ENCODE data around the gene PCSK2.

Gene PCSK2

DNA sequence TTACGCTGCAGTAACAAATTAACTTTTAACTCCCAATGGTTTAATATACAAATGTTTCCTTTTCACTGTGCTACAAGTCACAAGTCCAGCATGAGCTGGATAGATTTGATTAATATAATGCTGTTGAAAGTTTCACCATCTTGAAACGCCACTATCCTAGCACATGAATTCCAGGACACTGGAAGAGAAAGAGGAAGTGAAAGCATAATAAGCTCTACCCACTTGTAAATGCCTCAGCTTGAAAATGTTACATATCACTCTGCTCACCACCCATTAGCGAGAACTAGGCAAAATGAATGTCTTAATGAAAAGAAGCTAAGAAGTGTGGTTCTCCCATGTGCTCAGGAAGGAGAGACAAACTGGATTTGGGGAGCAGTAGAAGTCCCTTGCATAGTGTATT is 46.9 kb downstream of the PCSK2 start:
- no peak for DNase-seq

DNA sequence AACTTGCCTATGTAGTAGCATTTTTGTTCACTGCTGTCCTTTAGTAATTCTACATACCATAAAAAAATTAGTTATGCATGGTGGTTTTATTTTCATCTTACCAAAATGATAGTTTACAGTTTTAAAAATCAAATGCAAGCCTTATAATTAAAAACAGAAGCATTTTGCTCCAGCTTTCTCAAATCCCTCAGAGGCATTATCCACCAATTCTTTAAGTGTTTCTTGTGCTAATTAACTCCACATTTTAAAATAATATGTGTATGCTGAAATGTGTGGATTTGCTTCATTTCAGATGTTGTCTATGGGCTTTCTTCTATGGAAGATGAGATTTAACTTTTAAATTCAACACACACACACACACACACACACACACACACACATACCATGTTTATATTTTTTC is 49.3 kb downstream of the PCSK2 start:
- DNase-seq = no peak

DNA sequence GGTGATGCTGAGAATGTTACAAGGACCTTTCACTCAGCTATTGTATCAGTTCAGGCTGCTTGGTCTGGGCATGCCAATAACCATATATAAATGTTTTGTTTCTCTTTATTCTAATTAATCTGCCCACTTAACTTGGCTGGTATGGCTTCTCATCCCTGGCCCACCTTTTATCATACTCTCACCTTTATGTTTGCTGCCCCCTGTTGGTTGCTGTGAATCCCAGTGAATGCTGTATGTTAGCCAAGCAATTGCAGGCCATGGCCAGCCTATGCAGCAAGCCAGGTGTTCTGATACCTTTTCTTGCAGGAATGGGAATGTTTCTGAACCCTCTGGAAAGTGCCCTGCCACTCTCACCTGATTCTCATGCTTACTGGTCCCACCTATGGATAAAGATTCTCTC is 54.6 kb downstream of the PCSK2 start:
- no peak for DNase-seq

DNA sequence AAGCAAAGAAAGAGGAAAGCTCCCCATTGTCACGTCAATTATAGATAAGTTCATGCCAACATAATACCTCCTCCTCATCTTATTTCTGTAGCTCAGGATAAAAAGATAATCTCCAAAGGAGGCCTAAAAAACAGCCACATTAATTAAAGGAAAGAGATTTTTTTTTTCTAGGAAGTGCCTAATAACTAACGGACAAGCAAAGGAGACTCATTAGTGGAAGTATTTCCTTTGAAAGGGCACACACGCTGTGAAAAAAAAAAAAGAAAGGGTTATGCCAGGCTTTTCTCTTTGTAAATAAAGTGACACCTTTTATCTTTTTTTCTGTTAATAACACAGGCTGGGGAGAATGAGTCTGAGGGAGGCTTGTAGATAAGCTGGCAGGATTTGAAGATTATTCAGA is 55.7 kb downstream of the PCSK2 start:
- DNase-seq = no peak

DNA sequence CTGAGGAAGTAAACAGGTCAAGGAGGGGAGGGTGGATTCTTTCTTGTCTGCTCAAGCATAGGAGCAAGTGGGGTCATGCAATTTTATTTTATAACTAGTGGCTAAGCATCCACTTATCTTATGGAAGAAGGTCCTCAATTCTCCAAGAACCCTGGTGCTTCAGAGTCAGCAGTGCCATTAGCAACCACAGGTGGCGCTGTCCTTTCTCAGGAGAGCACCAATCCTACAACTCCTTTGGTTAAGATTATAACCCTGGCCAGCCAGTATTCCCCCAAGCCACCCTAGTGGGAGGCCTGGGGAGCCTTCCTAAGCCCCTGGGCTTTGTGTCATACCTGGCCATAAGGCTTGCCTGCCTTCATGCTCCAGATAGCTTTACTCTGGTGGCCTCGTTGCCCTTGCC is 60.7 kb downstream of the PCSK2 start:
- DNase-seq = no peak

DNA sequence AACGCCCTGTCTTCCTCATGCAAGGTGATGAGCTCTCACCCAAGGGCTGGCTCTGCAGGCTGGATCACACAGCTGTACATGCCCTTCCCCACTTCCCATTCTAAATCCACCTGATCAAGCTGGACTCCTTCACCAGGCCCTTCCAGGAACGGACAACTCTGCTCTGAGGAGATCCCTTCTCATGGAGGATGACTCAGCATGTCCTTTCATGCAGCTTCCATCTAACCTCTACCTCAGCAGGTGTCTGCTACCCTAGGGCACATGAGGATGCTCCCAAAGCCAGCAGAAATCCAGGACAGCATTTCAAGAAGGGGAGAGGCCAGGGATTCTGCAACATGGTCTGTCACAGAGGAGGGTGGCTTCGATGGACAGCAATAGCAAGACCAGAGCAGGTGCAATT is 61.2 kb downstream of the PCSK2 start:
- no peak for DNase-seq

DNA sequence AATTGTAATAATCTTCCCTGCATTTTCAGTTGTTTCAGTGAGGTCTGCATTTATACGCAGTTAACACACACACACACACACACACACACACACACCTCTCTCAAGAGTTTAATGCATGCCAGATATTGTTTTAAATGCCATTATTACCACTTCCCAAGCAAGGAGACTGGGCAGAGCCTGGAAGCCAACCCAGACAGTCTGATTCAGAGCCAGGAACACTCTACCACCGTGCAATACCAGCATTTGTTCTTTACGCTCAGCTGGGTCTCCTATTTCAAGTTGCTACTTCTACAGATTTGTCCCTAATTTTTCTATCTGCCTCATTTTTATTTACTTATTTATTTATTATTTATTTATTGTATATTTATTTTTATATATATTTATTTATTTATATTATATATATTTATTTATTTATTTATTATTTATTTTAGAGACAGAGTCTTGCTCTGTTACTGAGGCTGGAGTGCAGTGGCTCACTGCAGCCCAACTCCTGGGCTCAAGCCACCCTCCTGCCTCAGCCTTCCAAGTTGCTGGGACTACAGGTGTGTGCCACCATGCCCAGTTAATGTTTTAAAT is 68.4 kb downstream of the PCSK2 start:
- DNase-seq = no peak

DNA sequence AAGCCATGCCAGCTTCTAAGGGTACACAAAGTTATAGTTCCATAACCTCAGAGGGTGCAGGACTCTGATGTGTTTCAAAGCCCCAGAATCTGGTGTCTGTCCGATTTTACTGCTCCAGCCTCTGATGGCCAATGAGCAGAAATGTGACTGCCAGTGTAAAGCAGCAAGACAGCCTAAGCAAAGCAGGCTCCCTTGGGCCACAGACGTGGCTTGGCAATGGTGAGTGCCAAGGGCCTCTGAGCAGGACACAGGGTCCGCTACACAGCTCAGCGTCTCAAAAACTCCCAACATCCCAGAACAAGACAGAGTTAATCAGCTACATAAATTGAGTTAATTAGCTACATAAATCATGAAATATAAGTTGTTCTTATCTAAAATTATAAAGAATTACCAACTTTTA is 69.2 kb downstream of the PCSK2 start:
- DNase-seq = no peak

DNA sequence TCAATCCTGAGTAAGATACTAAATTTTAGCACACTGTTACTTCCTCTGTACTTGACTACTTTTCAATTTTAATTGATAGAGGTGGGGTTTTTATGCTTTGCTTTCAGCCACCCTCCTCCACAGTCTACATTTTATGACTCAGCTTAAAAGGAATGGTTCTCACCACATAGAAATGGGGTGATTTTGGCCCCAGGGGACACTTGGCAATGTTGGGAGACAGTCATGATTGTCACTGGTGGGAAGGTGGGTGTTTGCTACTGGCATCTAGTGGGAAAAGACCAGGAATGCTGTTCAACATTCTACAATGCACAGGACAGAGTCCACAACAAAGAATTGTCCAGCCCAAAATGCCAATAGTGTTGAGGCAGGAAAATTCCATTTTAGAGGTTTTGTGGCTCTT is 71.3 kb downstream of the PCSK2 start:
- DNase-seq = no peak

DNA sequence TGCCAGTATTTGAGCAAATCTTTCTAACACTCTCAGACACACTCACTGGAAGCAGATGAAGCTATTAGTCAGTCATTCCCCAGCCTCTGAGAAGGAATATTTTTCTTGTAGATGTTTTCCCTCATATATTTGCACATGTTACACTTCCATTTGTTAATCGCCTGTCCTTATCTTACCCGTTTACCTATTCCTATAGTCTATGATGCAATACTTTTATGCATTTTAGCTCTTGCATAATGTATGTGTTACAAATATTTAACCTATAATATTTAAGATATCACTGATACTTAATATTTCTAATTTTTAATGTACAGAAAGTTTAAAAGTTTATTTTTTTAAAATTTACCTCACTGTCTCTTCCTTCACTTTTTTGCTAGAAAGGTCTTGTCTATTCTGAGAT is 71.9 kb downstream of the PCSK2 start:
- DNase-seq = no peak

DNA sequence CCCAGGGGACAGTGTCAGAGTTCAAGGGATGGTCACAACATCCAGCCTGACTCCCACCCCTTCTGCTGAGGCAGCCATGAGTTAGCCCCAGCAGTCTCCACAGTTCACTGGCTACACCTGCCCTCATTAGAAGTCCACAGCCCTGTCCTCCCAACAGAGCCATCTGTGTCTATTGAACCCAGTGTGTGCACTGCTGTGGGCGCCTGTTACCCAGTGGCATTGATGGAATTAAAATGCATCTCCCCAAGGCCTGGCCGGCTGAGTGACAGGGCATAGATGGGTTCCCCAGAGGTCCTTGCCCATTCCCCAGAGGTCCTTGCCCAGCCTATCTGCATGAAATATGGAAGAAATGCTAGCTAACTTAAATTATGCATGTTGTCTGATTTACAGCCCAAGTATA is 73.3 kb downstream of the PCSK2 start:
- DNase-seq = no peak

DNA sequence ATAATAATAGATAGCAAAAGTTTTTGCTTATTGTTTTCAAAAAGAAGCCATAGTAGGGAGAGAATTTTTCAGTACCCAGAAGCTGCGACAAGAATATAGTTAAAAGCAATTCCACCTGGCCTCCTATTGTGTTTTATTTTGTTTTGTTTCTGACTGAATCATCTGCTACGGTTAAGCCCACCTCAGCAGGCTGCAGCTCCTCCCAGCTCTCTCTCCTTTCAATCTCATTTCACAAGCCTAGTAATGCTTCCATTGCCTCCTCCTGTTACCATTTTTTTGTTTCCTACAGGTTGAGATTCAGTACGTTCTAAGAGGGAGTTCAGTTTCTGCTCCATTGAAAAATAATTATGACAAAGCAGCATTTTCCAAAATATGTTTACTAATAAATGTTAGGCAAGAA is 77.9 kb downstream of the PCSK2 start:
- no peak for DNase-seq

DNA sequence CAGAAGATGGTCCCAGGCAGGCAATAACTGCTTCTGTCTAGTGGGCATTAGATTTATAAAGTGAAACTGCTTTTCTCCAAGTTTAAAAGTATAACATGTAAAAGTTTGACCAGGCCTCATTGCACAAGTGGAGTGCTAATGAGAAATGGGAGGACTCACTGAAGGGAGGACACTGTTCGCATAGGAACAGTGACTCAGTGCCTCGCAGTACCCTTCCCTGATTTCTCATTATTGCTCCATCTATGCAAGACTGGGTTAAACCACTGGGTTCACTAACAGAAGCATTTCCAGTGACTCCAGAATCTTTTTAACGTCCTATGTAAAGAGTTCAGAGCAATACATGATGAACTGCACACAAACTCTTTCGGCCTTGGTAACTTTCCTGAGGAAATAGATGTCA is 79.6 kb downstream of the PCSK2 start:
- DNase-seq = no peak

DNA sequence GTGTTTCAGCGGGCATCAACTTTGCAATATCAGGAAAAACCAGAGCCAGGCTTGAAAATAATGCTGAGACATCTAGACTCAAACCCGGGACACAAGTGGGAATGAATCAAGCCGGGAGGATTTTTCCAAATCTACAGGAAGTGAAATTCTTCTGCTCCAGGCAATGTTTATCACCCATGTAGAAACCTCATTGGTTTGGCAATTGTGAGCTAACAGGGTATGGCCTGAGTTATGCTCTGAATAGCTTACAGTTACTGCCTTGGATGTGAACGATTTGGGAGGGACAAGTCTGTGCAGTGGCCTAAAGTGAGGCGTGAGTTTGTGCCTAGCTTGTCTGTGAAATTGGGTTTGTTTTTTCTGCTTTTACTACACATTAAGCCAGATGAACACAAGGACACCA is 87.4 kb downstream of the PCSK2 start:
- no peak for DNase-seq

DNA sequence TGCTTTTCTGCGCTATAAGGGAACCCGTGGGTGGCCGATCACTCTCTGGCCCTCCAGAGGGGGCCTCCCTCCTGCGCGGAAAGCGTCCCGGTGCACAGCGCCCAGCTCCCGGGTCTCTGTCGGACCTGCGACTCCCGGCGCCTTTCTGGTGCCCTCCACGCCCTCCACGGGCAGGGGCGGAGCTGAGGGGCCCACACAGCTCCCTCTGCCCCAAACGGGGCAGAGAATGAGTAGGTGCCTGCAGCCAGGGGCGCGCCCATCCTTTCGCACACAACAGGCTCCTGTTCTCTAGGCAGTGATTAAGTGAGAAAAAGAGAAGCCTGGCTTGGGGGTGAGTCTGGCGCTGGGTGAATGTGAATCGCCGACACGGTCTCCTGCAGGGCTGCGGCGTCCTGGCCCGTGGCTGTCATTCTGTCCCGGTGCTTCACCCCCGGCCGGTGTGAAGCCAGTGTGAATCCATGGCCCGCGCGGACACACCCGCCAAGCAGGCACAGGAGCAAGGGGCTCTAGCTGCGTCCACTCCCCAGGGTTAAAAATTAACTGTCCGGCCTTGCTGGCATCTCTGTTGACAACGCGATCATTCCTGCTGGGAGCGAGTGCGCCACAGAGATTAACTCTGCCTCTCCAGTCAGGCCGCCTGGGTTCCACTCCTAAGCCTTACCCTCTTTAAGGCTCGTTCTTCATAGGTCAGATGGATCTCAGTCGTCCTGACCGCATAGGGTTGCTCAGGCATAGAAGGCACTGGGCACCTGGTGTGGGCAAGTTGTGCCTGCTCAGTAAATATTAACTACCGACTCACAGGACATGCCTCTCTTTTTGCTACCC is 88.8 kb downstream of the PCSK2 start:
- DNase-seq = no peak

DNA sequence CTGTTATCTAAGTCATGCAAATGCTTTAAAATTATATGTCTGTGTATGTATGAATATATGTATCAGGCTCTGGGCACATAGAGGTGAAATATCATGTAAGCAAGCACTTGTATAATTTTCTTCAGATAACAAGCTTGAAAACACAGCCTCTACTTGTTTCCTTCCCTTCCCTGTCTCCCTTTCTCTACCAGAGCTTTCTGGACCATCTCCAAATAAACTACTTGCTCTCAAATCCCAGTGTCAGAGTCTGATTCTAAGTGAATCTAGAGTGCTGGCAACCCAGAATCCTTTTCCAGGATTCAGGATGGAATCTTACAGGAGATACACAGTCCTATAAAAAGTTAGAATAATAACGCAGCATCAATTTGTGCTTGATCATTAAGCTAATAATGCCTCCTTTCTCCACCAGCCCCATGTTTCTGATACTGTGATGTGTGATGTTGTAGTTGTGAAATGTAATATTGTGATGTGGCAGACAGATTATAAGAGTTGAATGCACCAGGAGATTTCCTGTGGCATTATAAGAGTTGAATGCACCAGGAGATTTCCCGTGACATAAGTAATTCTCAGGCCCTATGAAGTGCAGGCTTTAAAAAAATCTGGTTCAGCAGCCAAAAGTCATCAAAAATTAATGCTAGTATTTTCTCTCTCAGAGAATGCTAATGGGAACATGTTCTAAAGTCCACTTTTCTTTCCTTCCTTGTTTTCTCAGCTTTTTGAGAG is 89.6 kb downstream of the PCSK2 start:
- DNase-seq = no peak

DNA sequence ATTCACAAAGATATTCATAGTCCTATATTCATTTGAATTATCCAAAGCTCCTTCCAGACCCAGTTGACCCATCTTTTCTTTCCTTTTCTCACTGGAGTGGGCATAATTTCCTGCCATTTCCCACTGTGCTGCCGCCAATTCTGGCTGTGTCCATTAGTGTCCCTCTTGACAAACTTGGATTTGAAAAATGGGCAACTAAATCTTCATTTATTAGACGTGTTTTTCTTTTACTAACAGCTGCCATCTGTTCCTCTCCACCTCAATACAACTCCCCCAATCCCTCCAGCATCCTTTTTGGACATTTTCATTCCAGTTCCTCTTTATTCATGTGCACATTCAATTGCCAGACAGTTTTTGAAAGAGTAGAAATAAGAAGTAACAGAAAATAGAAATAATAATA is 90.5 kb downstream of the PCSK2 start:
- no peak for DNase-seq

DNA sequence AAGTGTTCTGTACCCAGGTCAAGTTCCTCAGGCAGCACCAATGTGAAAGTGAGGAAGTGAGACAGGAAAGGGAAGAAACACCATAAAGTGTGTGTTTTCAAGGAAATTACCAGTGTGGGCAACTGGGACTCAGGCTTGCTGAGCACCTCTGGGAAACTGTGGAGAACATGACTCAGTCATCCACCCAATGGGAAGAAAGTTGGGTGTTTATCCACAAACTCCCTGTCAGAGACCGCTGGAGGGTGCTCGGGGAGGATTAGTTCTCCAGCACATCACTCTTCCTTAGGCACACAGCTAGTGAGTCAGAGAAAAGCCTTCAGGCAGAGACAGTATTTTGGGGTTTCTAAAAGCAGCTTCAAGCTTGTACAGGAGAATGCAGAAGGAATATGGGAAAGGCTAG is 93.6 kb downstream of the PCSK2 start:
- no peak for DNase-seq

DNA sequence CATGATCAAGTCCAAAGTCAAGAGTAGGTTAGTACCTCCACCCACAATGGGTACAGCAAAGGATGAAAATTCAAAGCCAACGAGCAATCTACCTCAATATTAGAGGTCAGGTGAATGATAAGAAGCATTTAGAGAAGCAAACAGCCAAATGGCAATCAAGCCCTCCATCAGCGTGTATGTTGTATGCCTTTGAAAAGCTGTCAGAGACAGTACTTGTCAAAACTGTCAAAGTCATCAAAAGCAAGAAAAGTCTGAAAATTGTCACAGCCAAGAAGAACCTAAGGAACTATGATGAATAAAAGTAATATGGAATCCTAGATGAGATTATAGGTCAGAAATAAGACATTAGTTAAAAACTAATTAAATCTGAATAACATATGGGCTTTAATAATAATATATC is 99.3 kb downstream of the PCSK2 start:
- DNase-seq = no peak

DNA sequence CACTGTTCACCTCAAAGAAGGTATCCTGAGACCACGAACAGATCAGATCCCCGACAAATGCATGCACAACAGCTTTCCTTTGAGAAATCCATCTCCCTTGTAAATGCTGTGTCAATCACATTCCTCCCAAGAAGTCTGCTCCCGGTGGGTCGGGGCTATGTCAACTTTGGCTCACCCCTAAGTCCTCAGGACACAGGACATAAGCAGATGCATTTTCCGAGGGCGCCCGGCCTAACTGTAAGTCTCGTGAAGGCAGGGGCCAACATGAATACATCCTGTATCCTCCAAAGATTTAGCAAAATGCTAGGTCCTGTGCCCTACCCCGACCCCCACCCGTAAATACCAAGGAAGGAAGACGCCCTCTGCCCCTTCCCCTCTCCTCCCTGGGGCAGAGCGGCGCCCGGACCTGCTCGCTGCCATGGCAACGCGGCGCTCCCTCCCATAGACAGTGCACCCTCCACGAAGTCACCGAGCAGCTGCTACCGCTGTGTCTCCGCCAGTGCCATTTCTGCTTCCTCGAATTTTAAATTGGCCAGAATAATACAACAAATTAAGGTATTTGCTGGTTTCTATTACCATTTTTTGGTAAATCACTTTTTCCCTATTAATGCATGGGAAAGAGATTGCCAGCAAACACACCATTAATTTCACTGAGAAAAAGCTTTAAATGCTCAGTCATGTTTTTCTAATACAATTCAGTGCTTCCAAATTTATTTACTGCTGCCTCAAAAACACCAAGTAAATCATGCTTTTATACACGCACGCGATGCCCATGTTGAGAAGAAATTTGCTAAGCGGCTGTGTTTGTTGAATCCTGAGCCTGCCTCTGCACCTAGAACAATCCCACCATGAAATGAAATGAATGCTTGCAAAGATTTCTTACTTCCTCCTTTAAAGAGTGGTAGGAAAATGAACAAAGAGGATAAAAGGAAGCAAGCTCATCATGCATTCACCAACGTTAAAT is 100.6 kb downstream of the PCSK2 start:
- DNase-seq = no peak

DNA sequence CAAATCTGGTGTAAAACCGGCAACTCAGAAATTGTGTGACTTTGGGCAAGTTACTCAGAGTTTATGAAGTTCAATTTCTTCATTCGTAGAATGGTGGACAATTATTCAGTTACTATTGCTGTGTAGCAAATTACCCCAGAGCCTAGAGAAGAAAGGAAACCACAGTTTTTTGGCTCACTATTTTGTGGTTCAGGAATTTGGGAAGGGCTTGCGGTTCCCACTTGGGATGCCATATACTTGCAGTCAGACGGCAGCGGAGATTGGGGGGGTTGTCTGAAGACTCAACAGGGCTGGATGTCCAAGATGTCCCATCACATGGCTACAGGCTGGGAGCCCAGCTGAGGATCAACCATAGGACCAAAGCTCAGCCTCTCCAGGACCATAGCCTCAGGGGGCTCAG is 108.1 kb downstream of the PCSK2 start:
- DNase-seq = no peak

DNA sequence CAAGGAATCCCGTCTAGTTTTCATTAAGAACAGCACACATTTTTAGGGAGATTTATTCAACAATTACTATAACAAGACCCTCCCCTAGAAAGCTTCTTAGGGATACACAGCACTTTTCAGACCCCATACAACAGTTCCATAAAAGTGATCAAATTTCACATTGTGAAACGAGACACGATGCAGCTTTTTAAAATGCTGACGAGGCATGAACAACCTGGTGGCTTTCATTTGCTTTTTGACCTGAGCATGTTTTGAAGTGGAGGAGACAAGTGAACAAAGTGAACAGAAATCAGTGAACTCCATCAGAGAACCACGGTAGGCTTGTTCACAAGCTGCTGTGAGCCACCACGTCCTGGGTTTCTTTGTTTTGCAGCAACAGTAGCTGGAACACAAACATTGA is 112.2 kb downstream of the PCSK2 start:
- DNase-seq = no peak

DNA sequence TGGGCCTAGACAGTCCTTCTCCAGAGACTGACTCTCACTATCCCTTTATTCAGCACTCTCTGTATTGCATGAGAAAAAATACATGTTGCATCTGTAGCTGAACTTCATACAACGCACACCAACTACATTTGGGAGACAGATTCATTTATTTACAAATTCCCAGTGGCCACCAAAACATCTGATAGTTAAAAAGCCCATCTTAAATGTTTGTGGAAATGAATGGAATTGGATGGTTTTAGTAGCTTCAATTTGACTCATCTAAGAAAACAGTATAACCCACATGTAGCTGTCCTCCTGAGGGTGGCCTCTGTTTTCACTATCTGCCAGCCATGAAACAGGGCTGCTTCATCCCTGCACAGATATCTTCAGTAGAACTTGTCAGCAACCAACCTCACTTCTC is 116.3 kb downstream of the PCSK2 start:
- no peak for DNase-seq
